GM12878 (cell line): ENCODE data around the gene IFI44L. TPM values are rescaled to one million over a fixed set of nuclear protein-coding genes. Genes with fewer than 3 reads are reported as not detected.

ENCODE experiments used
- ATAC-seq: fragments of 200-7000 bp; cut with Tn5 transposase; 3 replicates; pipeline ENCODE4 v1.9.1; 2020; ENCODE audit warnings: mild to moderate bottlenecking, moderate library complexity
- Bru-seq: library from RNA; stranded (reverse); fragments of 400-500 nt; gene quantifications from one replicate; lab custom pipeline; 2021; lab: Mats Ljungman, UMichigan
- BruChase-seq, 2 experiments: library from RNA; stranded (reverse); fragments of 400-500 nt; gene quantifications; one replicate each; lab custom pipeline; 2021; lab: Mats Ljungman, UMichigan
- BruUV-seq: library from RNA; stranded (reverse); fragments of 400-500 nt; replicated peaks from 2 replicates; lab custom pipeline; 2021; lab: Mats Ljungman, UMichigan
- CTCF ChIA-PET: fragments of 300-600 bp; sonication (Branson Sonifier 250); formaldehyde crosslinking; extraction: SDS; loops from one replicate; lab custom pipeline; 2021; ENCODE audit warnings: inconsistent platforms; lab: Yijun Ruan, JAX
- POLR2A ChIA-PET: fragments of 350-600 bp; formaldehyde crosslinking; extraction: SDS; loops from one replicate; lab custom pipeline; 2021; ENCODE audit warnings: inconsistent platforms; lab: Charles Lee
- RAD21 ChIA-PET: fragments of 300-600 bp; sonication (Branson Sonifier 250); formaldehyde crosslinking; loops from one replicate; lab custom pipeline; 2023; ENCODE audit warnings: antibody characterized with exemption; ENCODE audit not compliant: unreplicated experiment; lab: Charles Lee
- SMC1A ChIA-PET: fragments of 300-600 bp; sonication (Branson Sonifier 250); formaldehyde crosslinking; loops from one replicate; lab custom pipeline; 2023; ENCODE audit not compliant: unreplicated experiment, uncharacterized antibody; lab: Charles Lee
- DNase-seq: peaks from one replicate; pipeline ENCODE4 v3.0.0-alpha.2; 2011; ENCODE audit warnings: low read depth, low spot score
- FAIRE-seq: peaks from 3 replicates; lab custom pipeline; 2011; peaks lifted over from hg19 to GRCh38; lab: Jason Lieb, UNC
- H2AFZ ChIP-seq: 2 replicates; pipeline ENCODE4 v1.6.0; 2011; ENCODE audit warnings: low read depth, low read length, control low read depth; ENCODE audit not compliant: control insufficient read depth
- H3K27ac ChIP-seq: 2 replicates; pipeline ENCODE4 v1.5.1; 2011; ENCODE audit warnings: control low read depth; ENCODE audit not compliant: control insufficient read depth, insufficient read depth
- H3K27me3 ChIP-seq, 2 experiments: replicated peaks in 1 of 2; 2 replicates each; pipeline versions ENCODE4 v1.6.0 to v1.6.1; 2011; ENCODE audit warnings: low read length in 1 of 2; ENCODE audit not compliant: control insufficient read depth in 2 of 2, insufficient read depth in 2 of 2
- H3K36me3 ChIP-seq, 2 experiments: 2 replicates each; pipeline ENCODE4 v1.5.1; 2011; ENCODE audit warnings: low read length in 1 of 2; ENCODE audit not compliant: control insufficient read depth in 2 of 2, insufficient read depth in 2 of 2
- H3K4me1 ChIP-seq: 2 replicates; pipeline ENCODE4 v1.6.1; 2011; ENCODE audit warnings: mild to moderate bottlenecking, low read length, moderate library complexity, mixed read lengths; ENCODE audit not compliant: control insufficient read depth, insufficient read depth
- H3K4me2 ChIP-seq: 2 replicates; pipeline ENCODE4 v1.6.0; 2011; ENCODE audit warnings: control low read depth; ENCODE audit not compliant: control insufficient read depth, insufficient read depth
- H3K4me3 ChIP-seq: fragments of 200-600 bp; sonication (generic); 2 replicates; pipeline ENCODE4 v1.5.1; 2016
- H3K79me2 ChIP-seq: 2 replicates; pipeline ENCODE4 v1.6.0; 2011; ENCODE audit warnings: low read length; ENCODE audit not compliant: control insufficient read depth, insufficient read depth
- H3K9ac ChIP-seq: 2 replicates; pipeline ENCODE4 v1.8.0; 2011; ENCODE audit warnings: low read length, control low read depth, mixed read lengths; ENCODE audit not compliant: control insufficient read depth, insufficient read depth
- H3K9me3 ChIP-seq: replicated peaks from 3 replicates; pipeline ENCODE4 v1.5.1; 2011; ENCODE audit warnings: mild to moderate bottlenecking, low read length; ENCODE audit not compliant: control insufficient read depth, insufficient read depth
- H4K20me1 ChIP-seq: 2 replicates; pipeline ENCODE4 v1.6.0; 2011; ENCODE audit not compliant: control insufficient read depth, insufficient read depth
- CHD2 ChIP-seq: IDR thresholded peaks from 2 replicates; pipeline ENCODE4 v1.6.1; 2011; ENCODE audit warnings: low read depth, low read length, improper control_type of control experiment, borderline replicate concordance
- FOXK2 ChIP-seq: fragments of 450-650 bp; IDR thresholded peaks from 2 replicates; pipeline ENCODE4 v1.6.1; 2017; ENCODE audit warnings: mild to moderate bottlenecking, moderate library complexity
- IKZF2 ChIP-seq, 2 experiments: fragments of 450-650 bp; IDR thresholded peaks; 2 replicates each; pipeline ENCODE4 v1.6.1; 2017; ENCODE audit warnings: mild to moderate bottlenecking in 2 of 2, moderate library complexity in 2 of 2
- MEF2A ChIP-seq: IDR thresholded peaks from 2 replicates; pipeline ENCODE4 v1.6.1; 2011; ENCODE audit warnings: low read depth, mild to moderate bottlenecking, low read length, moderate library complexity; ENCODE audit not compliant: insufficient read depth
- NFIC ChIP-seq: IDR thresholded peaks from 2 replicates; pipeline ENCODE4 v1.6.1; 2012; ENCODE audit warnings: low read depth, mild to moderate bottlenecking, inconsistent platforms, low read length, moderate library complexity
- NFYA ChIP-seq: IDR thresholded peaks from 2 replicates; pipeline ENCODE4 v1.6.1; 2011; ENCODE audit warnings: low read depth, mild to moderate bottlenecking, low read length, improper control_type of control experiment, borderline replicate concordance
- PAX5 ChIP-seq: IDR thresholded peaks from 2 replicates; pipeline ENCODE4 v1.6.1; 2011; ENCODE audit warnings: low read depth, low read length, borderline replicate concordance
- TBL1XR1 ChIP-seq: IDR thresholded peaks from 2 replicates; pipeline ENCODE4 v1.6.1; 2012; ENCODE audit warnings: low read depth, low read length, improper control_type of control experiment
- TCF7 ChIP-seq: IDR thresholded peaks from 2 replicates; pipeline ENCODE4 v1.6.1; 2014; ENCODE audit warnings: antibody characterized with exemption, borderline replicate concordance
- YBX1 ChIP-seq: fragments of 450-650 bp; IDR thresholded peaks from 2 replicates; pipeline ENCODE4 v1.6.1; 2016; ENCODE audit warnings: antibody characterized with exemption
- ZSCAN29 ChIP-seq: fragments of 450-650 bp; IDR thresholded peaks from 2 replicates; pipeline ENCODE4 v1.6.1; 2017; ENCODE audit warnings: mild to moderate bottlenecking, moderate library complexity
- WGBS: methylation state at CpG from one replicate; pipeline ENCODE4 v1.1.6; 2016; ENCODE audit warnings: low lambda C conversion rate; ENCODE audit not compliant: insufficient replicate concordance, insufficient coverage; ENCODE audit errors: missing lambda C conversion rate; 5-methylcytosine and 5-hydroxymethylcytosine counted together
- in situ Hi-C: fragments of 300-500 bp; cut with MboI; formaldehyde crosslinking; loops from 9 replicates; pipeline ENCODE4 v1.14.3; 2018; ENCODE audit warnings: mixed read lengths
- intact Hi-C: fragments of 100-400 bp; cut with micrococcal nuclease; formaldehyde crosslinking; loops from one replicate; pipeline ENCODE4 v1.14.2; 2022; ENCODE audit not compliant: unreplicated experiment
- long read RNA-seq, 2 experiments: library from polyadenylated mRNA; unstranded; transcript quantifications; one replicate each; pipeline ENCODE4 v2.0.0, GENCODE V29; 2019 to 2020
- polyA minus RNA-seq, 3 experiments: library from RNA; depleted of rRNA, polyadenylated mRNA; stranded (reverse); fragments of >200 nt; gene quantifications; 2 replicates each; pipeline ENCODE4 v1.2.3, GENCODE V29; 2011
- polyA plus RNA-seq, 11 experiments: library from polyadenylated mRNA; depleted of rRNA in 4 of 11; unstranded in 6 of 11; stranded (reverse) in 5 of 11; fragments of >200 nt; fragmentation: Nextera tagmentation in 4 of 11; fragmentation: Illumina TruSeq in 1 of 11; extraction: Ambion mirVana in 4 of 11; extraction: Trizol in 1 of 11; gene quantifications; 1 replicate in 1 of 11; 2 replicates in 10 of 11; pipeline versions ENCODE4 v1.2.1 to v1.2.3, GENCODE V29; 2011 to 2016; ENCODE audit warnings: inconsistent platforms in 2 of 11, missing spikeins in 2 of 11, low read depth in 1 of 11
- total RNA-seq, 4 experiments: library from RNA; depleted of rRNA in 3 of 4; stranded (reverse); fragments of >200 nt in 3 of 4; fragmentation: Illumina TruSeq in 1 of 4; extraction: Trizol in 1 of 4; gene quantifications; 2 replicates each; pipeline versions ENCODE4 v1.2.1 to v1.2.3, GENCODE V29; 2013 to 2021
- TF ChIP-seq, protein P1 (sequence below): IDR thresholded peaks from 2 replicates; pipeline ENCODE4 v1.6.1; 2011; ENCODE audit warnings: low read depth, low read length, improper control_type of control experiment, borderline replicate concordance
- TF ChIP-seq, protein P2 (sequence below): IDR thresholded peaks from 2 replicates; pipeline ENCODE4 v1.6.1; 2011; ENCODE audit warnings: borderline replicate concordance, low read depth, mild to moderate bottlenecking, moderate library complexity, mixed read lengths, low read length; ENCODE audit not compliant: insufficient read depth; ENCODE audit errors: extremely low read length

Gene IFI44L
- 614 and 643 TPM in 2 replicates for total RNA-seq (2013; cell fraction: nucleolus; rRNA removed)
- total RNA-seq (2014; rRNA removed): 150 and 212 TPM in 2 replicates
- total RNA-seq (2014; rRNA removed; fragmentation: Illumina TruSeq; extraction: Trizol): 243 and 303 TPM in 2 replicates
- 187 and 193 TPM in 2 replicates for total RNA-seq (2021)
- polyA plus RNA-seq (2011; ENCODE audit: low read depth): 135 TPM
- polyA plus RNA-seq (2011; rRNA removed): 371 and 634 TPM in 2 replicates
- 91.6 and 111 TPM in 2 replicates for polyA plus RNA-seq (2011; cell fraction: cytosol; rRNA removed)
- polyA plus RNA-seq (2011; cell fraction: nucleus; rRNA removed): 333 and 408 TPM in 2 replicates
- 177 and 266 TPM in 2 replicates for polyA plus RNA-seq (2012)
- polyA plus RNA-seq (2014; fragmentation: Illumina TruSeq; extraction: Trizol): 199 and 309 TPM in 2 replicates
- polyA plus RNA-seq (2014; fragmentation: Nextera tagmentation; extraction: Ambion mirVana): 100 to 1,000 TPM; 124 to 158 TPM
- polyA plus RNA-seq (2014; rRNA removed): 143 and 224 TPM in 2 replicates
- 10 to 100 TPM; 58.0 to 66.1 TPM for polyA plus RNA-seq (2016; fragmentation: Nextera tagmentation; extraction: Ambion mirVana)
- polyA minus RNA-seq (2011; rRNA and poly(A)+ RNA removed): 175 and 241 TPM in 2 replicates
- polyA minus RNA-seq (2011; cell fraction: cytosol; rRNA and poly(A)+ RNA removed): 52.7 and 78.4 TPM in 2 replicates
- 305 and 307 TPM in 2 replicates for polyA minus RNA-seq (2011; cell fraction: nucleus; rRNA and poly(A)+ RNA removed)
- Bru-seq, nascent RNA: percentile 99 among the genes with signal in this experiment
- BruChase-seq, experiment 1, labeled RNA remaining after a 6-hour chase: percentile 99 among the genes with signal in this experiment
- BruChase-seq, experiment 2, labeled RNA remaining after a 2-hour chase: percentile 100 among the genes with signal in this experiment
- long read RNA-seq, experiment 1, full-length matches to known transcripts: 25 of 78 reads
- long read RNA-seq, experiment 1, partial matches to known transcripts: 9 of 78 reads
- long read RNA-seq, experiment 1, other reads (novel, unspliced or antisense): 44 of 78 reads
- long read RNA-seq, experiment 2, full-length matches to known transcripts: 439 of 960 reads
- long read RNA-seq, experiment 2, partial matches to known transcripts: 98 of 960 reads
- long read RNA-seq, experiment 2, other reads (novel, unspliced or antisense): 423 of 960 reads

DNA sequence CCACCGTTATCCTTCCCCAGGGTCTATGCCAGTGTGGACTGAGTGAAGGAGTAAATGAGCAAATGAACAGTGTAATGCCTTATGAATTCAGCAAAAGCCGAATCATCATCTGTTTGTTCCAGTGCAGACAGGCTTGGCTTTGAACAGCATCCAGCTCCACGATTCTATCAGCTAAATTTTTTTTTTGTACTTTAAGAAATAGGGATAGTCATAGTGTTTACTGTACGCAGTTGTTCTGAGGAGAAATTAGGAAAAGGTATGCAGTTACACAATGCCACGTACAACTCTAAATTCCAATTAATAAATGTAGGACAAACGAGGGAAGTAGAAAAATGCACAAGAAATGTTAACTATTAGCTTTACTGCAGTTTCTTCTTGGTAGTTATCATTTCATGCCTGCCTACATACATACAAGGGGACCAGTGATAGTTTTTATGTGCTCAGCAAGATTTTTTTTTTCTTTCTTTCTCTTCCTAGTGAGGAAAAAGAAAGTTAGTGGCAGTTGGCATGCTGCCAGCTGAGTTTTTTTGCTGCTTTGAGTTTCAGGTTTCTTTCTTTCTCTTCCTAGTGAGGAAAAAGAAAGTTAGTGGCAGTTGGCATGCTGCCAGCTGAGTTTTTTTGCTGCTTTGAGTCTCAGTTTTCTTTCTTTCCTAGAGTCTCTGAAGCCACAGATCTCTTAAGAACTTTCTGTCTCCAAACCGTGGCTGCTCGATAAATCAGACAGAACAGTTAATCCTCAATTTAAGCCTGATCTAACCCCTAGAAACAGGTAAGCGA is at the start of gene IFI44L:
Gene IFI44L (plus strand): TSS at position 646 of the 777 bp plus-strand sequence. CDS start 7,468 bp downstream, outside the sequence.
- WGBS: 0% methylated on average over 9 of the region's 9 CpGs
- TF ChIP-seq, protein P1, sequence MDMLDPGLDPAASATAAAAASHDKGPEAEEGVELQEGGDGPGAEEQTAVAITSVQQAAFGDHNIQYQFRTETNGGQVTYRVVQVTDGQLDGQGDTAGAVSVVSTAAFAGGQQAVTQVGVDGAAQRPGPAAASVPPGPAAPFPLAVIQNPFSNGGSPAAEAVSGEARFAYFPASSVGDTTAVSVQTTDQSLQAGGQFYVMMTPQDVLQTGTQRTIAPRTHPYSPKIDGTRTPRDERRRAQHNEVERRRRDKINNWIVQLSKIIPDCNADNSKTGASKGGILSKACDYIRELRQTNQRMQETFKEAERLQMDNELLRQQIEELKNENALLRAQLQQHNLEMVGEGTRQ: no peak
- TF ChIP-seq YBX1: no peak
- no peak for TF ChIP-seq FOXK2
- TF ChIP-seq NFIC: peak; percentile 71
- TF ChIP-seq PAX5: no peak
- TF ChIP-seq TBL1XR1: no peak
- TF ChIP-seq NFYA: no peak
- TF ChIP-seq, protein P2, sequence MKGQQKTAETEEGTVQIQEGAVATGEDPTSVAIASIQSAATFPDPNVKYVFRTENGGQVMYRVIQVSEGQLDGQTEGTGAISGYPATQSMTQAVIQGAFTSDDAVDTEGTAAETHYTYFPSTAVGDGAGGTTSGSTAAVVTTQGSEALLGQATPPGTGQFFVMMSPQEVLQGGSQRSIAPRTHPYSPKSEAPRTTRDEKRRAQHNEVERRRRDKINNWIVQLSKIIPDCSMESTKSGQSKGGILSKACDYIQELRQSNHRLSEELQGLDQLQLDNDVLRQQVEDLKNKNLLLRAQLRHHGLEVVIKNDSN: no peak
- TF ChIP-seq MEF2A: no peak
- TF ChIP-seq TCF7: no peak
- peak; percentile 35 to 45 for TF ChIP-seq IKZF2 (IDR thresholded peaks at IDR 0.05)
- TF ChIP-seq ZSCAN29: no peak
- TF ChIP-seq CHD2: no peak

More for the DNA sequence above, at the start of gene IFI44L:
- RAD21 ChIA-PET: interaction anchor here (0.7 to 3.3 kb wide), 15 partner anchors 9 to 642 kb away, joined by 3 to 17 read pairs (median 5); partner anchors contain the start of genes DNAJB4 and IFI44
- Histone ChIP-seq H3K36me3 (no peaks in the 10 kb centered on the region), H3K27ac (peak within 1 kb of the TSS; percentile 96), H3K9ac (peak within 1 kb of the TSS; percentile 86), H3K79me2 (peaks cover 60% of the 10 kb centered on the region), H2AFZ (peak within 1 kb of the TSS; percentile 75), H3K27me3 (no peaks in the 10 kb centered on the region), H3K4me3 (peak within 1 kb of the TSS; percentile 85), H3K9me3 (no peaks in the 10 kb centered on the region), H4K20me1 (0 out of 2 replicates have a peak, but pooled peaks cover 2% of the 10 kb centered on the region), H3K4me1 (peaks cover 20% of the 10 kb centered on the region), H3K4me2 (peak within 1 kb of the TSS; percentile 93)
- TSS peak; percentile 95 for BruUV-seq
- SMC1A ChIA-PET: interaction anchor here (0.8 to 2.7 kb wide), 14 partner anchors 9 to 615 kb away, joined by 3 to 32 read pairs (median 6); partner anchors contain the start of genes DNAJB4 and IFI44
- CTCF ChIA-PET: interaction anchor here (0.6 to 4.0 kb wide), 14 partner anchors 10 to 641 kb away, joined by 3 to 44 read pairs (median 4); partner anchors contain the start of genes FUBP1 and IFI44
- FAIRE-seq (peak; percentile 76), DNase-seq (peak; percentile 89), ATAC-seq (peak; percentile 17)
- in situ Hi-C loops: loop anchor here (5.0 kb wide), 1 partner anchor 37 kb away; no protein-coding TSS in a partner anchor
- POLR2A ChIA-PET: interaction anchor here (0.8 to 3.5 kb wide), 11 partner anchors 9 to 642 kb away, joined by 3 to 32 read pairs (median 3); partner anchors contain the start of genes DNAJB4, FUBP1 and IFI44
- intact Hi-C loops: loop anchor here (1.0 to 10.0 kb wide), 6 partner anchors 29 to 938 kb away; partner anchors contain the start of genes DNAJB4, FUBP1, IFI44 and ZZZ3
